GM18519 (cell line): ENCODE measurements around the gene GRIFIN.

ENCODE experiments used
- ATAC-seq: cut with Tn5 transposase; IDR thresholded peaks from one replicate; pipeline ENCODE4 v1.9.1; 2021; ENCODE audit warnings: mild to moderate bottlenecking, moderate library complexity; ENCODE audit not compliant: unreplicated experiment, low FRiP score

GRIFIN gene

DNA sequence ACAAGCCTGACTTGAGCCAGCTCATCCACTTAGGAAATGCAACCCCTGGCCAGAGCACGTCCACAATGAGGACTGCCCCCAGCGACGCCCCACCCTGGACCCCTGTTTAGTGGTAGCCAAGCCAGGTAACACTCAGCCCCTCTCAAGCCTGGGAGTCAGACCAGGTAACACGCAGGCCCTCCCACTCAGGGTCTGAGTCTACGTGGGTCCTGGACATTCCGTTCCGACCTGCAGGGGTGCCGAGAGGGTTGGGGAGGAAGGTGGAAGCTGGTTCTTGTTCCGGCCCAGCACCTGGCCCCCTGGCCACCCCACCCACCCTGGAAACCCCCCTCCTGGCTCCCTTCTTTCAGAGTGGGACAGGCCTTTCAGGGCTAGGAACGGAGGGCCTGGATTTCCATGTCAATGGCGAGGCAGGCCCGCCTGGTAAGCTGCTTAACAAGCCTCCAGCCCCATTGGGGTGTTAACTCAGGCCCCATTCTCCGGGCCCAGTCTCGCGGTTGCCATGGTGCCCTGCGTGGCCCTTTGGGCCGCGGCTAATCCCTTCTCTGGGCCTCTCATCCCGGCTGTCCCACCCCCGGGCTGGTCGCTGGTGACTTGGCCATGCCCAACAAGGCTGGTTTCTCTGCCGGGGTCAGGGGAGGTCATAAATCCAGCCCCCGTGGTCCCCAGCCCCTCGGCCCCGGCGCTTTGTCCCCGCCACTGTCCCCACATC is 23.7 kb upstream of the GRIFIN start:
- ATAC-seq, result no peak

DNA sequence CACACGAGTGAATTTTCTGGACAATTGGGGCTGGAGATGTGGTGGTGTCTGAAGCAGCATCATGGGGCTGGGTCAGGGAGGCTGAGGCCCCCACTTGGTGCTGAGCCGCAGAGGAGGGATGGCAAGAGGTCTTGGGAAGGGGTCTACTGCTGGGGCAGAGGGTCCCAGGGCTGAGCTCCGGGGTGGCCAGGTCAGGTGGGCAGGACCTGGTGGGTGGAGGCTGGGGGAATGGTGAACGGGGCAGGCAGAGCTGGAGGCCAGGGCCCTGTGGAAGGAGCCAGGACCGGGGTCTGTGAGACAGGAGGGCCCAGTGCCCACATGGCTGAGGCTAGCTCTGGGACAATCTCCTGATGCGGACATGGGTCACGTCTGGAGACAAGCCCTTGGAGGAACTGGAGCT is 23.0 kb upstream of the GRIFIN start:
- no peak for ATAC-seq

DNA sequence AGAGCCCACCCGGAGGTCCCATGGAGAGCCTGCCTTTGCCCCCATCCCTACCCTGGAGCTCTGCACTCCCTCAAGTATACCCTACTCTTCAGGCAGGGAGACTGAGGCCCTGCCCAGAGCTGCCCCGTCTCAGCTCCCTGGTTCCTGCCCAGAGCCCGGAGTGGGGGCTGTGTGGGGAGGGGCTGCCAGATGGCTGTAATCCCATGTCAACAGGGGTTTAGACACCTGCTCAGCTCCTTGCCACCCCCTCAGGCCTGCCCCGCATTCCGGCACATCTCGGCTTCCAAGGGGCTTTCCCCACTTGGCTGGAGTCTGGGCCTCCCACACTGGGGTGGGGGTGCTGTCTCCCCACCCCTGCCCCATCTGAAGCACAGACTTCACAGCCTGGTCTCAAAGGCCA is 22.5 kb upstream of the GRIFIN start:
- ATAC-seq, result no peak

DNA sequence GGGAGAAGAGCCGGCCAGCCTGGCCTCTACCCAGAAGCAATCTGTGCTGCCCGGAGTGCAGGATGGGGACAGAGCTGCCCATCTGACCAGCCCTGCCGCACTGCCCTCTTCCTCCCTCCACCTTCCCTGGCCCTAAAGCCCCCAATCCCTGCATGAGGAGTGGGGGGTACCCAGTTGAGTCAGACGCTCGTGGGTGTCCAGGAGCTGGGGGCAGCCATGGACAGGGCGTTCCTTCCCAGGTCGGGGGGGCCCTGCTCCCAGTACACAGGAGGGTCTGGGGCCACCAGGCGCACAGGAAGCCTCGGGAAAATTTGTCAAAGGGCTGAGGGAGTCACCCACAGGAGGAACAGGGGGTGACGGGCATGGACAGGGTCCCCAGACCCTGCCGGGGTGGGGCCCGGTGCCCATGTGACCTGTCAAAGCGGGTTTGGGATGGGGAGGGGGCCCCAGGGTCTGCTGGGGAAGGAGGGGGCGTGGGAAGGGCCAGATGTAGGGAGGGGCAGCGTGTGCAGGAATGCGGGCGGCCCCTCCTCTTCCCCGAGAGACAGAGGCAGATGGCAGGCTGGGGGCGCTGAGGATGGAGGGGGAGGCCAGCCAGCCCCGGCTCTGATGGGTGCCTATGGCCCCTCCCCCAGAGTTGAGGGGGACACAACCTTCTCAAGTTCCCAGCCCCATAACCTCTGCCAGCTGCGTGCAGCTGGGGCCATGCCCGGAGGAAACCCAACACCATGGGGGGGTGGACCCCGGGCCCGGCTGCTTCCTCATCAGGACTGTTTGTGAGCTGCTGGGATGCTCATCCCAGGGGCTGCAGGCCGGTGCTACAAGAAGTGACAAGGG is 21.5 kb upstream of the GRIFIN start:
- no peak for ATAC-seq

DNA sequence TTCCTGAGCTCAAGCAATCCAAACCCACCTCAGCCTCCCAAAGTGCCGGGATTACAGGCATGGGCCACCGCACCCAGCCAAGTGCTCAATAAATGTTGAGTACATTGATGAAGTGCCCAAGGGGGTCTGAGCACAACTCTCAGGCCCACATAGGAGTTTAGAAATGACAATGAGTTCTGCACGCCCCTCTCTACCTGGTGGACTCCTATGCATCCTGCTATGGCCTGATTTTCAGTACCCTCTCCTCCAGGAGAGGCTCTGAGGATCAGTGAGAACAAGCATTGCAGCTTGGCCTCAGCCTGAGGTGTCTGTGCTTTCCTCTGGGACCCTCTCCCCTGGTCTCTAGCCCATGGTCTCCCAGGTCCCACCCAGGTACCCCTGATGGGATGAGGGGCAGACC is 20.9 kb upstream of the GRIFIN start:
- no peak for ATAC-seq

DNA sequence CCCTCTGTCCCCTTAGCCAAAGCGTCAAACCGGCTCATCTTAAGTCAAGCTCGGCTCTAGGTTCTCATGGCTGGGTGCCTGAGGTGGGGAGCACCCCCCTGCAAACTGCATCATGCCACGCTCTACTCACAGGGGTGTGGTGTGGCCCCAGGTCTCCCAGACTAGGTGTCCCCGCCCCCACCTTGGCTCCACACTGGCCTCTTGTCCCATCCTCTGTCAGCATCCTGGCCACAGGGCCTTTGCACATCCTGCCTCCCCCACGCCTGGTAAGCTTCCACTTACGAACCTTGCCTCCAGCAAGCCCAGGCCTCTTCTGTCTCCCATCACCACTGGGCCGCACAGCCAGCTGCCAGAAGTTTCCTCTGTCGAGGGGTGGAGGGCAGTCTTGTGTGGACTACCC is 20.2 kb upstream of the GRIFIN start:
- no peak for ATAC-seq

DNA sequence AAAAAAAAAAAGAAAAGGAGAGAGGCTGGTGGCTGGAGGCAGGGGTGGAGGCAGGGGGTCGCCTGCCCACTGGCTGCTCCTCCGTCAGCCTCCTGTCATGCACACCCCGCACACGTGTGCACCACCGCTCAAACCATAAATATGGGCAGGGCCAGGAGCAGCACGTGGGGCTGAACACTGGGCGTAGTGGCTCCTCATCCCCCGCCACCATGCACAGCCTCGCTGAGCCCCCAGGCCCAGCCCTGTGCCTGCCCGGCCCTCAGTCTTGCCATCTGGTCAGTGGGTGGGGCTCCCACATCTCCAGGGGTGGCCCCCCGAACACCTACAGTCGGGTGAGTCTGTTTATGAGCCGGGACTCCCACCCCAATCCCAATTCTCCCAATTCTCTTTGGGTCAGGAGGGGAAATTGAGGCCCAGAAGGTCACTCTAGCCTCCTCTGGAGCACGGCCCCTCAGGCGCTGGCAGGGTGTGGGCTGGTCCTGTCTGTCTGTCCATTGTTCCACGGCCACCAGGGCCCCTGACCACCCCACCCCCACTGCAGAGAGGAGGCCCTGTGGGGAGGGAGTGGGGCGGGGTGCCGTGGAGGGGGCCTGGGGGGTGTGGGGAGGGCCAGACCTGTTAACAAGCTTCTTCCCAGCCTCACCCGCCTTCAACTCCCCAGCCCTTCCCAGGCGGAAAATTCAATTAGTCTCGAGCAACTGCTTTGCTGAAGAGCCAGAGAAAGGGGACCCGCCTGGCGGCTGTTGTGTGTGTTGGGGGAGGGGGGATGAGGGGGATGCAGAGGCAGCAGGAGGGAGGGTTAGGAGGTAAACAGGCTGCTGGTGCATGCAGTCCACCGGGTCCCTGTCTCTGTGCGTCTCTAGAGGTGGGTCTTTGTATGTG is 19.5 kb upstream of the GRIFIN start:
- ATAC-seq, result no peak

DNA sequence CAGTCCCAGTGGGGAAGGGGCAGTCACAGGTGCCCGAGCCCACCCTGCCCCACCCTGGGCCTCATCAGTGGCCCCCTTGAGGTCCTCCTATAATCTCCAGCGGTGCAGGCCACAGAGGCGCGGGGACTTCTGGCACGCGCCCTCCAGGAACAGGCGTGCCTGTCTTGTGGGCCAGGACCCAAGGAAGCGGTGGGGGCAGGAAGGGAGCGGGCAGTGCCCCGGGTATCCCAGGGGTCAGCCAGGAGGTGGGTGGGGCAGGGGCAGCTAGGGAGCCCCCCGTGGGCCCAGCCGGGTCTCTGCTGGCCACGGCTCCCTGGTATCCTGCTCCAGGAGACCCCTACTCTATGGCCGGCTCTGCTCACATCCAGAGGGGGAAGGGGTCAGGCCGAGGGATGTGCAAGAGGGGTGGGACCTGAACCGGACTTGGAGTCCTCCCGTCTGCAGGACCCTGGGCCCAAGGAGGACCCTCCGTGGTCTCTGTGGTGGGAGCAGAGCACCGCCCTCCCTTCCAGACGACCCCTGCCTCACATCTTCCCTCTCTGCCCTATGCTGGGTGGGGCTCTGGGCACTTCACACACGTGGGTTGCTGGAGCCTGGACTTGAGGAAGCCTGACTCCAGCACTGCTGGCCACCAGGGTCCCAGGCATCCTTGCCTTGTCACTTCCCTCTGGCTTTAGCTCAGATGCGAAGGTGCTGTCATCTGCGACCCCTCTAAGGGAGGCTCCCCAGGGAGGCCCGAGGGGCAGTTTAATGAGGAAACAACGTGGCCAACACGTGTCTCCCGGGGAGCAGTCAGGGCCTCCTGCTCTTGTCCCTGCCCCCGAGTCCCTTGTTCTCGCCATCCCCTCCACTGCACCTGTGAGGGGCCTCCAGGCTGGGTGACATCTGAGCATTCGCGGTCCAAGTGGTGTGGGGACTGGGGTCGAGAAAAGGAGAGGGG is 18.3 kb upstream of the GRIFIN start:
- ATAC-seq, result no peak

DNA sequence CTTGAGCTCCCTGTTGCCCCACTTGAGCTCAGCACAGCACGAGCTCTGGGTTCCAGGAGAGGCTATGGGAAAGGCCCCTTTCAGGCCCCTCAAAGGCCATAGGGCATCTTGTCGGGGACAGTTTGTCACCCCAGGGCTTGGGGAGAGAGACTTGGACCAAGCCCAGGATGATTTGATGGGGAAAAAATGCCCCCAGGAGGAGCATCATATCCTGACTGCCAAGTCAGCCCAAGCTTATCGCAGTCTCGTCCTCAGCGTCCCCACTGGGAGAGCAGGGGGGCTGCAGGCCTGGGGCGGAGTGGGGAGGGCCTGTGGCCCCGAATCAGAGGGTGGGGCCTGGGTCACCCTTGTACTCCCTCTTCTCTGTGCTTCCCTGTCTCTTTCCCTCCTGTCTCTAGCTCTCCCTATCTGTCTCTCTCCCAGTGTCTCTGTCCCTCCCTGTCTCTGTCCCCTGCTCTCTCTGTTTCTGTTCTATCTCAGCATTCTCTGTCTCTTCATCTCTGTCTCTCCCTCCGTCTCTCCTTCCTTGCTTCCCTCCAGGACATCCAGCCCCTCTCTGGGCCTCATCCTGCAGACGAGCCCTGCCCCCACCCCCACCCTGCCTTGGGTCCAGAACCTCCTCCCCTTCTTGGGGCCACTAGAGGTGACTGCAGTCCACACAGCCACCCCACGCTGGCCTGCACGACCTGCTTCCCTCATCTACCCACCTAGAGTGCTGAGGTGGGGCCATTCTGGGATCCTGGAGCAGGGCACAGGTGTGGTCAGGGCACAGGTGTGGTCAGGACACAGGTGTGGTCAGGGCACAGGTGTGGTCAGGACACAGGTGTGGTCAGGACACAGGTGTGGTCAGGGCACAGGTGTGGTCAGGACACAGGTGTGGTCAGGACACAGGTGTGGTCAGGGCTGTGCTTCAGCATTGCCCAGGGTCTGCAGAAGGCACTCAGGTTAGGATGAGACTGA is 17.3 kb upstream of the GRIFIN start:
- ATAC-seq, result no peak

DNA sequence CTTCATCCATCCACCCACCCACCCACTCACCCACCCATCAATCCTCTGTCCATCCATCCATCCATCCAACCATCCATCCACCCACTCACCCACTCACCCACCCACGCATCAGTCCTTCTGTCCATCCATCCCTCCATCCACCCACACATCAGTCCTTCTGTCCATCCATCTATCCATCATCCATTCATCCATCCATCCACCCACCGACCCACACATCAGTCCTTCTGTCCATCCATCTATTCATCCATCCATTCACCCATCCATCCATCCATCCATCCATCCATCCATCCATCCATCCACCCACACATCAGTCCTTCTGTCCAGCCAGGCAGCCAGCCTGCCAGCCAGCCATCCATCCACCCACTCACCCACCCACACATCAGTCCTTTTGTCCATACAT is 15.8 kb upstream of the GRIFIN start:
- ATAC-seq, result no peak

DNA sequence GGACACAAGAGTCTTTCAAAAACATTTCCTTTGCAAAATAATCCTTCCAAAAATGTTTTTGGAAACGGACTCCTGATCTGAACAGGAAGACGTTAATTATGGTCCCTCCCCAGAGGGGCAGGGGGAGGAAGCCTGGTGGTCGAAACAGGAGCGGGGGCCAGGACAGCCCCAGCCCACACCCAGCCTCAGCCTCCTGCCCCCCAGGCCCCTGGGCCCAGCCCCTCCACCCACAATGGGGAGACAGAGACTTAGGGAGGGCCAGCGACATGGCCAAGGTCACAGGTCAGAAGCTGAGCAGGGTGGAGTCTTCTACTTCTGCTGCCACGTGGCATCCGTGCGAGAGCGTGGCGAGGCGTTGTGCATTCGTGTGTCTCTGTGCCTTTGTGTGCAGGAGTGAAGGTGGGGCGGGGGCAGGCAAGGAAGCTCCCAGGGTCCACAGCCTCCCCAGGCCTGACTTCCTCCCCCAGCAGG is 14.0 kb upstream of the GRIFIN start:
- ATAC-seq, result no peak

DNA sequence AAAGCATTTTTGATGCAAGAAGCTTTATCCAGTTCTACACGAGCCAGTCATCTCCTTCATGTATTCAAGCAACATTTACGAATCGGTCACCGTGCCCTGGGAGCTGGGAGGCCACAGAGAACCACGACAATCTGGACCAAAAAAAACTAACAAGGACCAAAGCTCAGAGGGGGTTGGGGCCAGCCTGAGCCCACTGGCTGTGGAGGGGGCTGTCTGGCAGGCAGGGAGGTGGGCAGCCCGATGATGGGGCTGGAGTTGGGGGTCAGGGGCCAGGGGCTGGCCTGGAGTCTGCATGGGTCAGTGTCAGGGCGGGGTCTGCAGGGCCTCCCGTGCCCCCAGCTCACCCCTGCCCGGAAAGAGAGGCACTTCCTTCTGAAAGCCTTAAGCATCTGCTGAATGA is 12.5 kb upstream of the GRIFIN start:
- ATAC-seq, result no peak

DNA sequence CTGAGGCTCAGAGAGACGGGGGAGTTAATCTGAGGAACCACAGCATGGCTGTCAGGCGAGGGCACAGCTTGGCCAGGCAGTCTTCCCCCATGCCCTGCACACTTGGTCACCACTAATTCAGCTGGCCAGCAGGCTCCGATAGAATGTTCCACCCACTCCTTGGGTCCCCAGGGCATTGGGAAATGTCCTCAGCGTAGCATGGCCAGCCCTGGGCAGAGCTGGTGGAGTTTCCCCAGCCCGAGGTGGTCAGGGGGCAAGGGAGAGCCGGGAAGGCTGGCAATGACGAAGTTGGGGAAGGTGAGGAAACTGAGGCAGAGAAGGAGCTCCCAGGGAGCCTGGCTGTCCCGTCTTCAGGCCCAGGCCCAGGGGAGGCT is 12.1 kb upstream of the GRIFIN start:
- ATAC-seq, result no peak

DNA sequence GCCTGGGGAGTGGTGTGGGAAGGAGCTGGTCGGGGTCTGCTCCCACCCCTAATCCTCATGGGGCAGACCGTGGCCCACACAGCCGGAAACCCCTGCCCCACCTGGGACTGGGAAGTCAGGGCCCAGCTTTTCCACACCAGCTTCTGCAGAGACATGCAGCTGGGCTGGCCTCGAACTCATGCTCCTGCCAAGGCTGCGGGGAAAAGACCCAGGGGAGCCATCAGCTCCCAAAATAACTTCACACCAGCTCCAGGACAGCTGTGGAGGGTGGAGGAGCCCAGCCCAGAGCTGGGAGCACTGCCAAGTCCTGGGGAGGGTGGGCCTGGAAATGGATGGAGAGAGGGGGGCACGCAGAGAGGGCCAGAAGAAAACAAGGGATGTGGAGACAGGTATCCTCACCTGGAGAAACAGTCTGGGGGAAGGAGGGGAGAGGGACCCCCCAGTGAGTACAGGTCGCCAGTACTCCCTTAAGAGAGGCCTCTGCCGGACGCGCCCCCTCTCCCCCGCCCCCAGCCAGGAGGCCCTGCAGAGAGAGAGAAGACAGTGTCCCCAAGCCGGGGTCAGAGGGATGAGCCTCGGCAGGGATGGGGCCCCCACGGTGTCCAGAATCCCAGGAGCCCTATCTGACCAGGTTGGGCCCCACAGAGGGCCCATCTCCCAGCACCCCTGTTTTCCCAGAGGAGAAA is 11.5 kb upstream of the GRIFIN start:
- no peak for ATAC-seq

DNA sequence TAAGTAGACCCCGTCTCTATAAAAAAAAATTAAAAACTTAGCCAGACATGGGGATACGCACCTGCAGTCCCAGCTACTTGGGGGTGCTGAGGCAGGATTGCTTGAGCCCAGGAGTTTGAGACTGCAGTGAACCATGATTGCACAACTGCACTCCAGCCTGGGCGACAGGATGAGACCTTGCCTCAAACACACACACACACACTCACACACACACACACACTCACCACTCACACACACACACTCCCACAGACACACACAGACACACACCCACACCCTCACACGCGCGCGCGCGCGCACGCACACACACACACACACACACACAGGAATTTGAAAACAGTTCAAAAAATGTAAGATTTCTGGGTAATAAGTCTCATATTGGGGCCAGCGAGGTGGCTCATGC is 8.7 kb upstream of the GRIFIN start:
- no peak for ATAC-seq

DNA sequence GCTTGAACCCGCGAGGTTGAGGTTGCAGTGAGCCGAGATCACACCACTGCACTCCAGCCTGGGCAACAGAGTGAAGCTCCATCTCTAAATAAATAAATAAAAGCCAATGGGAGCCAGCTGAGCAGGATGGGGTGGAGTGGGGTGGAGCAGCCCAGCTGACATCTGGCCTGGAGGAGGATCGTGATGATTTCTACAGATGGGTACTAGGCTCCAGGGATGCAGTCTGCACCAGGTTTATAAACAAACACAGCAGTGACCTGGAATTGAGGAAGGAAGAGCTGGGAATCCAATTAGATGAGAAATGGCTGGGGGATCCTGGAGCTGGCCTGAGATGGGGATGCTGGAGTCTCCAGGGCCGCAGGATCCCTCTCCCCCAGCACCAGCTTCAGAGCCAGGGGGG is 7.3 kb upstream of the GRIFIN start:
- ATAC-seq, result no peak

DNA sequence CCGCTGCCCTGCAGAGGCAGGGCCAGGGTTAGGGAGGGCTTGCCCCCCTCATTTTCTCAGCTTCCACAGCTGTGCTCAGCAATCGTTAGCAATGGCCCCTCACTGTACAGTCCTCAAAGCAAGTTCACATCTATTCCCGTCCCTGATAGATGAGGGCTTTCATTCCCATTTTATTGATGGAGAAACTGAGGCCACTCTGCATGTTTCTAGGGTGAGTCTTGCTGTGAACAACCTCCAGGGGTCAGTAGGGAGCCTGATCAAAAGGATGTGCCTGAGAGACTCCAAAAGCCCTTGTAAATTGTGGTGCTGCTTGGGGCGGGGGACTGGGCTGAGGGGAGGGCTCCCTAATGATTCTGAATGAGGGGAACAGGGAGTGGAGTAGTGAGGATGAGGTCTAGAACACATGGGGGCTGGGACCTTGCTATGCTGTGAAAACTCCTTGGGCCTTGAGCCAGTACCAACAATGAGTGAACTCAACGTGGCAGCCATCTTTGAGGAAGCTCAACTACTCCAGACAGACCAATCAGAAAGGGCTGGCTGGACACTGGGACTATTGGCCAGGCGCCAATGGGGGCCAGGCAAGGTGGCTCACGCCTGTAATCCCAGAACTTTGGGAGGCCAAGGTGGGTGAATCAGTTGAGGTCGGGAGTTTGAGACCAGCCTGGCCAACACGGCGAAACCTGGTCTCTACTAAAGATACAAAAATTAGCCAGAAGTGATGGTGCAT is 6.7 kb upstream of the GRIFIN start:
- ATAC-seq, result no peak

DNA sequence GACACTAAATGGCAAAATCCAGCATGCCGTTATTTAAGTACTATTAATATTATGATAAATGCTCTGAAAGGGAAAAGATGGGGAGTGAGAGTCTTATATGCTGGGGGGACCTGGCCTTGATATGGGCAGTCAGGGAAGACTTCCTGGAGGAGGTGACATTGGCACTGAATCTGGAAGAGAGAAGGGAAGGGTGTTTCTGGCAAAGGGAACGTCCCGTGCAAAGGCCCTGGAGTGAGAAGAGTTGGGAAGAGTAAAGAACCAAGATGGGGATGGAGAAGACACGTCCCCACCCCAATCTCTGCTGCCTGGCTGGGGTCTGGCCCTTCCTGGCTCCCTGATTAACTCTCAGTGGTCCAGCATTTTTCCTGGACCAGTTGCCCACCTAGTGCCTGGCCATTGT is 5.0 kb upstream of the GRIFIN start:
- ATAC-seq, result no peak
